ENCODE data around the gene MUC5B.

The MUC5B gene

DNA sequence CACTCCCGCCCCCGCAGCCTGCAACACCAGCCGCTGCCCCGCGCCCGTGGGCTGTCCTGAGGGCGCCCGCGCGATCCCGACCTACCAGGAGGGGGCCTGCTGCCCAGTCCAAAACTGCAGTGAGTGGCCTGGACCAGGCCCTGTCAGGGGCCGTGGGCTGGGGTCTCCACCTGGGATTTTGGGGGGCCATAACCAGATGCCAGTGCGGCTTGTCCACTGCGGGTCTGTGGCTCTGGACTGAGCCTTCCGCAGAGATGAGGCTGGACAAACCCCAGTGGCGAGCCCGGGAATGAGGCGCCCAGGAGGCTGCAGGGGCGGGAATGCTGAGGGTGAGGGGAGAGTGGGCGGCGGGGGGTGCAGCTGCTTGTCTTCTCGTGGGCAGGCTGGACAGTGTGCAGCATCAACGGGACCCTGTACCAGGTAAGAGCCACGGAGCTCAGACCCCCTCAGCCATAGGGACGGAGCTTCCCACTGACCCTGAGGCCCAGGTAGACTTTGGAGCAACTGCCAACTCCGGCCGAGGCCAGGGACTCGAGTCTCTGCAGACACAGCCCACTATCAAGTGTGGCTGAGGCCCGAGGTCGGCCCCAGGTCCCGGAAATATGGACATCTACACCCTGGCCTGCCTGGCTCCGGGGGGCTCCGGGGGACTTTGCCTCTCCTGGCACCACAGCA, 24.8 kb upstream of the MUC5B start:
- Histone ChIP-seq H4K20me1 (ENCODE audit: insufficient read depth) (no peaks in the 10 kb centered on the region), H3K27me3 (ENCODE audit: insufficient read depth, low read depth) (peaks cover 67% of the 10 kb centered on the region; the same call in 1 of the 2 replicates), H3K4me2 (no peak overlapping the region), H3K4me1 (ENCODE audit: low read depth, poor library complexity, severe bottlenecking) (no peaks in the 10 kb centered on the region), H3K36me3 (ENCODE audit: insufficient read depth) (no peaks in the 10 kb centered on the region), H2AFZ (ENCODE audit: low read depth) (no peak overlapping the region), H3K9ac (no peak overlapping the region), H3K4me3 (IDR thresholded peaks at IDR 0.05; ENCODE audit: insufficient read depth, low read depth, low read length) (no peak overlapping the region), H3K27ac (no peak overlapping the region), H3K79me2 (ENCODE audit: insufficient read depth, low read depth) (no peaks in the 10 kb centered on the region)
- TF ChIP-seq, protein P1, sequence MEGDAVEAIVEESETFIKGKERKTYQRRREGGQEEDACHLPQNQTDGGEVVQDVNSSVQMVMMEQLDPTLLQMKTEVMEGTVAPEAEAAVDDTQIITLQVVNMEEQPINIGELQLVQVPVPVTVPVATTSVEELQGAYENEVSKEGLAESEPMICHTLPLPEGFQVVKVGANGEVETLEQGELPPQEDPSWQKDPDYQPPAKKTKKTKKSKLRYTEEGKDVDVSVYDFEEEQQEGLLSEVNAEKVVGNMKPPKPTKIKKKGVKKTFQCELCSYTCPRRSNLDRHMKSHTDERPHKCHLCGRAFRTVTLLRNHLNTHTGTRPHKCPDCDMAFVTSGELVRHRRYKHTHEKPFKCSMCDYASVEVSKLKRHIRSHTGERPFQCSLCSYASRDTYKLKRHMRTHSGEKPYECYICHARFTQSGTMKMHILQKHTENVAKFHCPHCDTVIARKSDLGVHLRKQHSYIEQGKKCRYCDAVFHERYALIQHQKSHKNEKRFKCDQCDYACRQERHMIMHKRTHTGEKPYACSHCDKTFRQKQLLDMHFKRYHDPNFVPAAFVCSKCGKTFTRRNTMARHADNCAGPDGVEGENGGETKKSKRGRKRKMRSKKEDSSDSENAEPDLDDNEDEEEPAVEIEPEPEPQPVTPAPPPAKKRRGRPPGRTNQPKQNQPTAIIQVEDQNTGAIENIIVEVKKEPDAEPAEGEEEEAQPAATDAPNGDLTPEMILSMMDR (conservative IDR thresholded peaks at IDR 0.05; ENCODE audit: low read depth, low read length) = no peak

DNA sequence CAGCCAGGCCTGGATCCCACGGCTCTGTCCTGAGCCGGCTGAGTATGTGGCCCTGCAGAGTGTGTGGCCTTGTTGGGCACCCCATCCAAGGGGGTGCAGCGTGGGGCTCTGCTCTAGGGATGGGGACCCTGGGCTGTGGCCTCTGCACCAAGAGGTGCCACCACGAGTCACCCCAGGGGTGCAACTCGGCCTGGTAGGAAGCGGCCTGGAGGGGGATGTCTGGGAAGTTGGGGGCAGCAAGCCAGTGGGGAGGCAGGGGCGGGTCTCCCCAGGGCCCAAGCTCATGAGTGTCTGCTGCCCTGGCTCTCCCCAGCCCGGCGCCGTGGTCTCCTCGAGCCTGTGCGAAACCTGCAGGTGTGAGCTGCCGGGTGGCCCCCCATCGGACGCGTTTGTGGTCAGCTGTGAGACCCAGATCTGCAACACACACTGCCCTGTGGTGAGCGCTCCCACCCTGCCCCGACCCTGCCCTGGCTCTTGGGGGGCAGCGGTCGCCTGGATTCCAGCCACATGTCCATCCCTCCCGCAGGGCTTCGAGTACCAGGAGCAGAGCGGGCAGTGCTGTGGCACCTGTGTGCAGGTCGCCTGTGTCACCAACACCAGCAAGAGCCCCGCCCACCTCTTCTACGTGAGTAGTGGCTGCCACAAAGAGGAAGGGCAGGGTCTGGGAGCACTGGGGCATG, 24.2 kb upstream of the MUC5B start:
- Histone ChIP-seq H3K4me3 (IDR thresholded peaks at IDR 0.05; ENCODE audit: insufficient read depth, low read depth, low read length) (no peak overlapping the region), H3K79me2 (ENCODE audit: insufficient read depth, low read depth) (no peaks in the 10 kb centered on the region), H4K20me1 (ENCODE audit: insufficient read depth) (no peaks in the 10 kb centered on the region), H3K9ac (no peak overlapping the region), H2AFZ (ENCODE audit: low read depth) (no peak overlapping the region), H3K36me3 (ENCODE audit: insufficient read depth) (no peaks in the 10 kb centered on the region), H3K4me1 (ENCODE audit: low read depth, poor library complexity, severe bottlenecking) (no peaks in the 10 kb centered on the region), H3K4me2 (no peak overlapping the region), H3K27ac (no peak overlapping the region), H3K27me3 (ENCODE audit: insufficient read depth, low read depth) (peaks cover 65% of the 10 kb centered on the region; the same call in 1 of the 2 replicates)
- TF ChIP-seq, protein P1 (conservative IDR thresholded peaks at IDR 0.05; ENCODE audit: low read depth, low read length) = no peak

DNA sequence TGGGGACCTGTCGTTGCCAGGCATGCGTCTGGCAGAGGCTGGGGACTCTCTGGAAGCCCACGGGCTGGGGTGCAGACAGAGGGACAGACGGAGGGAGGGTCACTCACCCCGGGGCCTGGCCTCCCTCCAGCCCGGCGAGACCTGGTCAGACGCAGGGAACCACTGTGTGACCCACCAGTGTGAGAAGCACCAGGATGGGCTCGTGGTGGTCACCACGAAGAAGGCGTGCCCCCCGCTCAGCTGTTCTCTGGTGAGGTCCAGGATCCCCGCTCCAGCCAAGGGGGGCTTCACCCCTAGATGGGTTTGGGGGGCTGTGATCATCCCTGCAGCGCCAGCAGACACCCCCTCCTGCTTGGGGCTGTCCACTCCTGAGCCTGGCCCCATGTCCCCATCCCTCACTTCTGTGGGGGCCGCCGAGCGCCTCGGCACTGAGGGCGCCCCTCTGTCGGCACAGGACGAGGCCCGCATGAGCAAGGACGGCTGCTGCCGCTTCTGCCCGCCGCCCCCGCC, 23.6 kb upstream of the MUC5B start:
- Histone ChIP-seq H3K4me3 (IDR thresholded peaks at IDR 0.05; ENCODE audit: insufficient read depth, low read depth, low read length) (no peak overlapping the region), H3K79me2 (ENCODE audit: insufficient read depth, low read depth) (no peaks in the 10 kb centered on the region), H3K9ac (no peak overlapping the region), H3K27me3 (ENCODE audit: insufficient read depth, low read depth) (peaks cover 64% of the 10 kb centered on the region; the same call in 1 of the 2 replicates), H3K4me2 (no peak overlapping the region), H3K36me3 (ENCODE audit: insufficient read depth) (no peaks in the 10 kb centered on the region), H4K20me1 (ENCODE audit: insufficient read depth) (no peaks in the 10 kb centered on the region), H3K4me1 (ENCODE audit: low read depth, poor library complexity, severe bottlenecking) (no peaks in the 10 kb centered on the region), H2AFZ (ENCODE audit: low read depth) (no peak overlapping the region), H3K27ac (no peak overlapping the region)
- TF ChIP-seq, protein P1 (conservative IDR thresholded peaks at IDR 0.05; ENCODE audit: low read depth, low read length) = no peak

DNA sequence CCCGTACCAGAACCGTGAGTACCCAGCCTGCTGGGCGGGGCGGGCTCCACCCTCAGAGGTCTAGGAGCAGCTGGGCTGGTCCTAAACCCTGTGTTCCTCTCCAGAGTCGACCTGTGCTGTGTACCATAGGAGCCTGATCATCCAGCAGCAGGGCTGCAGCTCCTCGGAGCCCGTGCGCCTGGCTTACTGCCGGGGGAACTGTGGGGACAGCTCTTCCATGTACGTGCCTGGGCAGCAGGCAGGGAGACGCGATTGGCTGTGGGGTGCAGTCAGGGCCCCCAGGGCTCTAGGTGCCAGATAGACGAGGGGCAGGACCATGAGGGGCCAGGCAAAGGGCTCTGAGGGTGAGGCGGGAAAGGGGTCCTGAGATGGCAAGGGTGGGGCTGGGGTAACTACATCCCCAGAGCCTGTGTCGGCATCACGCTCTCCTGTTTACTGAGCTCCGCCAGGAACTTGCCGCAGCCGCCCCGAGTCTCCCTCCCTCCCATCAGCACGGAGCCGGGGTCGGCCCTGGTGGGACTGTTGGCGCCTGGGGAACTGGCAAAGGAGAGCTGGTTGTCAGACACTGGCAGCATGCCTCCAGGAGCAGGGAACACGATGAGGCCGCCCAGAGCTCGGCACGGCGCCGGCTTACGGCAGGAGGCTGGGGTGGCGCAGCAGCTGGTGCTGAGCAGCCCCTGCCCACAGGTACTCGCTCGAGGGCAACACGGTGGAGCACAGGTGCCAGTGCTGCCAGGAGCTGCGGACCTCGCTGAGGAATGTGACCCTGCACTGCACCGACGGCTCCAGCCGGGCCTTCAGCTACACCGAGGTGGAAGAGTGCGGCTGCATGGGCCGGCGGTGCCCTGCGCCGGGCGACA, 22.9 kb upstream of the MUC5B start:
- TF ChIP-seq, protein P1 (conservative IDR thresholded peaks at IDR 0.05; ENCODE audit: low read depth, low read length) = no peak
- no peak overlapping the region for H3K9ac ChIP-seq
- no peak overlapping the region for H3K4me3 ChIP-seq (IDR thresholded peaks at IDR 0.05; ENCODE audit: insufficient read depth, low read depth, low read length)
- H3K27me3 ChIP-seq (ENCODE audit: insufficient read depth, low read depth) = peaks cover 69% of the 10 kb centered on the region
- no peak overlapping the region for H3K4me2 ChIP-seq
- no peaks in the 10 kb centered on the region for H3K79me2 ChIP-seq (ENCODE audit: insufficient read depth, low read depth)
- no peaks in the 10 kb centered on the region for H3K4me1 ChIP-seq (ENCODE audit: low read depth, poor library complexity, severe bottlenecking)
- no peaks in the 10 kb centered on the region for H4K20me1 ChIP-seq (ENCODE audit: insufficient read depth)
- no peak overlapping the region for H3K27ac ChIP-seq
- H2AFZ ChIP-seq (ENCODE audit: low read depth) = no peak overlapping the region
- H3K36me3 ChIP-seq (ENCODE audit: insufficient read depth) = no peaks in the 10 kb centered on the region

All from KMS-11 (cell line).